Memory B cell (primary cell): ENCODE results near the gene ERC1.
A peak's percentile ranks its signal among the peaks of the same experiment; 100 is the strongest.
"Not testable (repeated sequence)": the region's sequence is repeated elsewhere in the genome, so short reads cannot be mapped to it uniquely, and the experiment has no call there.

Source experiments
- ATAC-seq: fragments of 150-1000 bp; cut with Tn5 transposase; 2 replicates; pipeline ENCODE4 v1.10.0; 2021; ENCODE audit warnings: low read depth, mild to moderate bottlenecking, moderate library complexity
- DNase-seq, 2 donors: peaks; one replicate each; pipeline ENCODE4 v3.0.0; 2022; ENCODE audit warnings: low spot score in 2 of 2
- H3K27ac Mint-ChIP-seq: one replicate; pipeline ENCODE4 v1.8.0; 2022; ENCODE audit warnings: mild to moderate bottlenecking, moderate library complexity, mixed read lengths
- H3K27me3 Mint-ChIP-seq: one replicate; pipeline ENCODE4 v1.8.0; 2022; ENCODE audit warnings: mixed read lengths
- H3K36me3 Mint-ChIP-seq: one replicate; pipeline ENCODE4 v1.8.0; 2022; ENCODE audit warnings: mild to moderate bottlenecking, mixed read lengths
- H3K4me1 Mint-ChIP-seq: one replicate; pipeline ENCODE4 v1.8.0; 2022; ENCODE audit warnings: mixed read lengths
- H3K4me3 Mint-ChIP-seq: one replicate; pipeline ENCODE4 v1.8.0; 2022; ENCODE audit warnings: mild to moderate bottlenecking, moderate library complexity, mixed read lengths
- H3K9me3 Mint-ChIP-seq: one replicate; pipeline ENCODE4 v1.8.0; 2022; ENCODE audit warnings: mixed read lengths

Gene ERC1

DNA sequence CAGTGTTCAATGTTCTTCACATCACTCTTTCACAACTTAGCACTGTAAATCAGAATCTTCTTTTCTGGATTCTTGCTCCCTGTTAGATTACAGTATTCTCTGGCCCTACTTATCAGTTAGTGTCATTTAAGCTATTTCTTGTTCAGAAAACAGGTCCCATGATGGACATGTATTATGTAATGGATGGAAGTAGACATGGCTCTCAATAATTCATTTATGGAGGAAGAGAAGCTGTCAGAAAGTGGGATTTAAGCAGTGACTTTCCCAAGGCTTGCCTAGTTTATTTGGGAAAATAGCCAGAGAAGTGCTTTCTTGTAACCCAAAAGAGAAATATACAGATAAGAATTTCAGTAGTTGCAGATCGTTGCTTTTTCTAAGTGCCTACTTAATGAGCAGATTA is 1.6 kb downstream of the ERC1 start:
- no peak for ATAC-seq
- no peaks in the 10 kb centered on the region for H3K27me3 Mint-ChIP-seq
- H3K27ac Mint-ChIP-seq, result no peak overlapping the region
- no peaks in the 10 kb centered on the region for H3K9me3 Mint-ChIP-seq
- H3K4me3 Mint-ChIP-seq, result no peak overlapping the region
- DNase-seq, result no peak
- H3K36me3 Mint-ChIP-seq, result no peaks in the 10 kb centered on the region
- H3K4me1 Mint-ChIP-seq, result peaks cover 27% of the 10 kb centered on the region

DNA sequence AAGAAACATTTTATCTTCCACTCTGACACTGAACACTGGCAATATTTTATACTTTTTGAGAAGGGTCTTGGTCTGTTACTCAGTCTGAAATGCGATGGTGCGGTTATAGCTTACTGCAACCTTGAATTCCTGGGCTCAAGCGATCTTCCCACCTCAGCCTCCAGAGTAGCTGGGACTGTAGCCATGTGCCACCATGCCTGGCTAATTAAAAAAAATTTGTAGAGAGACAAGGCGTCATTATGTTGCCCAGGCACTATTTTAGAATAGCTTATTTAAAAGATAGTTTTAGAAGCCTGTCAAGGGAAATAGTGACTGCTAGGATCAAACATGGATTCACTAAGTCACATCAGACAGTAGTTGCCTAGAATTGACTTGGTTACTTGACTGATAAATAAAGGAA is 5.9 kb downstream of the ERC1 start:
- H3K27ac Mint-ChIP-seq, result no peak overlapping the region
- peaks cover 27% of the 10 kb centered on the region for H3K4me1 Mint-ChIP-seq
- H3K9me3 Mint-ChIP-seq, result no peaks in the 10 kb centered on the region
- ATAC-seq (no peak), DNase-seq (no peak)
- no peaks in the 10 kb centered on the region for H3K27me3 Mint-ChIP-seq
- peaks cover 1% of the 10 kb centered on the region for H3K36me3 Mint-ChIP-seq
- H3K4me3 Mint-ChIP-seq, result no peak overlapping the region

DNA sequence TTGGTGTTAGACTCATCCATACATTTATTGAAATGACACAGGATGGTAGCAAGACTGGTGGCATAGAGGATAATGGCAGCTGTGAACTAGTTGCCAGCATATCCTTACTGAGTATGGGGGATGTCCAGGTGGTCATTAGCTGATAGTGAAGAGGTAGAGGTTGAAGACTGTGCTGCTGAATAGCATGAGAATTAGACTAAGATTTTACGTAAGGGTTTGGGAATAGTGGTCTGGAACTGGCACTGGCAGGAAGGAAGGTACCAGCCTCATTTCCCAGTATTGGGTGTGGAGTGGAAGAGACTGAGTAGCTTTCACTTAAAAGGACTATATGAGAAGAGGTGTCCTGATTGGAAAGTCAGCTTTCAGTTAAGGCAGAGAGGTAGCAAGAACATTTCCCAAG is 6.5 kb downstream of the ERC1 start:
- ATAC-seq (no peak), DNase-seq (no peak)
- Mint-ChIP-seq H3K27ac (no peak overlapping the region), H3K9me3 (no peaks in the 10 kb centered on the region), H3K4me1 (peaks cover 24% of the 10 kb centered on the region), H3K36me3 (peaks cover 1% of the 10 kb centered on the region), H3K27me3 (no peaks in the 10 kb centered on the region), H3K4me3 (no peak overlapping the region)

DNA sequence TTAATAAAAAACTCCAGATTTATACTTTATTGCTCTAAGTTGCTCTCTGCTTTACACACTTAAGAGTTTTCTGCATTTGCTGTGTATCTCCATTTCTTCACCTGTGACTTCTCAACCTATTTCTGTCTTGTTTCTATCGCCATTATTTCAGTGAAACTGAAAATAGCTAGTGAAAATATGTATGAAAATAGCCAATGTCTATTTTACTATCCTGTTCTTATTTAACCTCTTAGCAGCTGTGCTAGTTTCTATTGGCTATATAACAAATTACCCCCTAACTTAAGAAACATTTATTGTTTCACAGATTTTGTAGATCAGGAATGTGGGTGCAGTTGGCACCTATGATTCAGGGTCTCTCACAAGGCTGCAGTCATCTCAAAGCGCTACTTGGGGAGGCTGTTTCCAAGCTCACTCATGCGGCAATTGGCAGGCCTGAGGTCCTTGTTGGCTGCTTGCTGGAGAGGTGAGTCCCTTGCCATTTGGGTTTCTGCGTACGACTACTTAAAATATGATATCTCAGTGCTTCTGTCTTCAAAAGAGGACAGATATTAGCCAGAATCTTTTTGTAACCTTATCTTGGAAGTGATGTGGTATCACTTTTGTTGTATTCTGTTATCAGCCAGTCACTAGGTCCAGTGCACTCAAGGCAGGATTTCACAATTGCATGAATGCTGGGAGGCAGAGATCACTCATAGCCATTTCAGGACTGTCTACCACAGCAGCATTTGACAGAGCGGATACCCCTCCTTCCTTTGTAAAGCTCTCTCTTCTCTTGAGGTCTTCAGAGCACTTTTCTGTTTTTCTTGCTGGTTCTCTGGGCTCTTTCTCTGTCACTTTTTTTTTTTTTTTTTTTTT is 7.2 kb downstream of the ERC1 start:
- Mint-ChIP-seq H3K4me1 (peaks cover 21% of the 10 kb centered on the region), H3K27me3 (no peaks in the 10 kb centered on the region), H3K27ac (no peak overlapping the region), H3K4me3 (peak overlapping the region; percentile 1), H3K9me3 (no peaks in the 10 kb centered on the region), H3K36me3 (peaks cover 1% of the 10 kb centered on the region)
- no peak for ATAC-seq
- no peak for DNase-seq

DNA sequence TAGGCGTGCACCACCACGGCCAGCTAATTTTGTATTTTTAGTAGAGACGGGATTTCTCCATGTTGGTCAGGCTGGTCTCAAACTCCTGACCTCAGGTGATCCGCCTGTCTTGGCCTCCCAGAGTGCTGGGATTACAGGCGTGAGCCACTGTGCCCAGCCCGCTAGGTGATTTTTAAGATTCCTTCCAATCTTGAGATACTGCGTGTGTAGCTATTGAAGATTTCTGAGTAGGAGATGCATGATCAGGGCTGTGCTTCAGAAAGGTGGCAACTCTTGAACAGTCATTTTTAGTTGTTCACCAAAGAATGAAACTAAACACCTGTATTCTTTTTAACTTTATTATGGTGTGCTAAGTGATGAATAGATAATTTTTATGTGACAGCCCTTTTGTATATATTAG is 8.7 kb downstream of the ERC1 start:
- H3K27me3 Mint-ChIP-seq, ATAC-seq, H3K27ac Mint-ChIP-seq: not testable (repeated sequence)

DNA sequence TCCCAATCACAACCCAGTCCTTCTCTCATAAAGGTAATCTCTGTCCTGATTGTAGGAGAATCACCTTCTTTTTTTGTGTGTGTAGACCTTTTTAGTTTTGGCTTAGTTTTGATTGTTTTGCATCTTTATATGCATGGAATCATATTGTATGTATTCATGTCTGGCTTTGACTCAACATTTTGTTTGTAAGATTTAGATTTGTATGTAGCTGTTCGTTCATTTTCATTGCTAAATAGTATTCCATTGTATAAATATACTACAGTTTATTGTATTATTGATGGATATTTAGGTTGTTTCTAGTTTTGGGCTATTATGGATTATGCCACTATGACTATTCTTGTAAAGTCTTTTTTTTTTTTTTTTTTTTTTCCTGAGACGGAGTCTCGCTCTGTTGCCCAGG is 10.5 kb downstream of the ERC1 start:
- Mint-ChIP-seq H3K27ac (no peak overlapping the region), H3K4me1 (peaks cover 15% of the 10 kb centered on the region), H3K4me3 (no peak overlapping the region), H3K9me3 (no peaks in the 10 kb centered on the region), H3K27me3 (no peaks in the 10 kb centered on the region), H3K36me3 (peaks cover 1% of the 10 kb centered on the region)
- ATAC-seq (no peak), DNase-seq (no peak)

More for the DNA sequence above, 8.7 kb downstream of the ERC1 start:
- H3K4me1 Mint-ChIP-seq, result peaks cover 23% of the 10 kb centered on the region
- not testable (repeated sequence) for H3K36me3 Mint-ChIP-seq, H3K4me3 Mint-ChIP-seq, H3K9me3 Mint-ChIP-seq, DNase-seq

DNA sequence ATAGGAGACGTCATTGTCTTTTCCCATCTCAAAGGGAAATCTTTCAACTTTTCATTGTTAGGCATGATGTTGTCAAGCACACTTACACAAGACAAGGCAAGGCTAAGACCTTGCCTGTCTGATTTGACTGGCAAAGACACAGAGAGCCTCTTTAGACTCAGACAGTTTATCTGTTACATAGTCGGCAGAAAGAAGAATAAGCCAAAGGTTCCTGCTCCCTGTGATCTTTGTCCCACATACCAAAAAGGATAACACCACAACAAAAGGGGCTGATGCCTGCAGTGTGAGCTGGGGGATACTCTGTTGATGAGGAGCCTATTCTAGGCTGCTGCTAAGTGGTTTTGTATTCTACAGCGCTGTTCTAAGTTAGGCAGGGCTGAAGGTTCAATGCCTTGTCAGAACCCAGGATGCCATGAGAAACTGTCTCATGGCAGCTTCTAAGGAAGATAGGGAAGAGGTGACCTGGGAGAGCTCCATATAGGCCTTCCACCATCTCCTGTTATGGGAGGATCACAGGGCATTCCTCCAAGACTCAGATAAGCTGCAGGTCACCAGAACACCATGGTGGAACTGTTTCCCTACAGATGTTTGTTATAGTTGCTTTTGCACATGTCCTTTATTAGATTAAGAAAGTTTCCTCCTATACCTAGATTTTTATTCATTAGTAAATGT is 12.7 kb downstream of the ERC1 start:
- no peaks in the 10 kb centered on the region for H3K9me3 Mint-ChIP-seq
- no peak overlapping the region for H3K27ac Mint-ChIP-seq
- peaks cover 7% of the 10 kb centered on the region for H3K4me1 Mint-ChIP-seq
- H3K27me3 Mint-ChIP-seq, result no peaks in the 10 kb centered on the region
- H3K36me3 Mint-ChIP-seq, result peaks cover 1% of the 10 kb centered on the region
- ATAC-seq (no peak), DNase-seq (no peak)
- H3K4me3 Mint-ChIP-seq, result no peak overlapping the region

DNA sequence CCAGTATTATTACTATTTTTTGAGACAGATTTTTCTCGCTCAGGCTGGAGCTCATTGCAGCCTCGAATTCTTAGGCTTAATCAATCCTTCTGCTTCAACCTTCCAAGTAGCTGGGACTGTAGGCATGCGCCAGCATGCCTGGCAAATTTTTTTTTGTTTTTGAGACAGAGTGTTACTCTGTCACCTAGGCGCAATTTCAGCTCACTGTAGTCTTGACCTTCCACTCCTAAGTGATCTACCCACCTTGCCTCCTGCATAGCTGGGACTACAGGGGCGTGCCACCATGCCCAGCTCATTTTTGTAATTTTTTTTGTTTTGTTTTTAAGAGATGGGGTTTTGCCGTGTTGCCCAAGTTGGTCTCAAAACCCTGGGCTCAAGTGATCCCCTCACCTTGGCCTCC is 15.2 kb downstream of the ERC1 start:
- no peaks in the 10 kb centered on the region for H3K9me3 Mint-ChIP-seq
- peaks cover 3% of the 10 kb centered on the region for H3K36me3 Mint-ChIP-seq
- no peak overlapping the region for H3K4me3 Mint-ChIP-seq
- ATAC-seq (no peak), DNase-seq (no peak)
- H3K27ac Mint-ChIP-seq, result no peak overlapping the region
- H3K27me3 Mint-ChIP-seq, result no peaks in the 10 kb centered on the region
- H3K4me1 Mint-ChIP-seq, result peaks cover 4% of the 10 kb centered on the region

DNA sequence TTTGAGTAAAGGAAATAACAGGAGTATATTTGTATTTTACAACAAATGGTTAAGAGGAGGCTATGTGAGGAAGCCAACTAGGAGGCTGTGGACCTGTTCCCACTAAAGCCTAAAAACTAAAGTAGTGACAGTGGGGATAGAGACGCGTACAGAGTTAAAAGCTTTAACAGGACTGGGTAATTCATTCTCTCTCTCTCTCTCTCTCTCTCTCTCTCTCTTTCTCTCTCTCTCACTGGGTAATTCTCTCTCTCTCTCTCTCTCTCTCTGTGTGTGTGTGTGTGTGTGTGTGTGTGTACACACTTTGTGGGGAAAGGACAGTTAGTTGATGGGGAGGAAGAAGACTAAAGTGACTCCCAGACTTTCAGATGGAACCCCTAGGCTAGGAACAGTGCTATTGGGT is 16.3 kb downstream of the ERC1 start:
- Mint-ChIP-seq H3K27me3 (no peaks in the 10 kb centered on the region), H3K27ac (no peak overlapping the region), H3K4me3 (no peak overlapping the region), H3K9me3 (no peaks in the 10 kb centered on the region), H3K36me3 (peaks cover 2% of the 10 kb centered on the region), H3K4me1 (peaks cover 4% of the 10 kb centered on the region)
- no peak for DNase-seq
- ATAC-seq, result no peak

DNA sequence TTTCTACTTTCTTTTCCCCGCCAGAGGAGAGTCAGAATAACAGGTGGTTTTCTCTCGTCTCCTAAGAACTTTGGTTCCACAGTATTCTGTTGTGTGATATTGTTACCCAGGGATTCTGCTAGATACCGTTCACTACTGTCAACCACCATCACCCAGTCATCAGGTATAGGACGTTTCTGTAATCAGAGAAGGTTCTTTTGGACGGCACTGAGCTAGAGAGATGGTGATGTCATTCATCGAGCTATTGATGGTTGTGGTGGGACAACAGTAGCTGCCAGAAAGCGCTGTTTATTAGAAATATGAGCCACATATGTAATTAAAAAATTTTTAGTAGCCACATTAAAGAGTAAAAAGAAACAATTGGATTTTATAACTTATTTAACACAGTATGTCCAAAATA is 17.0 kb downstream of the ERC1 start:
- H3K9me3 Mint-ChIP-seq, result no peaks in the 10 kb centered on the region
- peaks cover 2% of the 10 kb centered on the region for H3K36me3 Mint-ChIP-seq
- H3K4me1 Mint-ChIP-seq, result peaks cover 4% of the 10 kb centered on the region
- H3K27me3 Mint-ChIP-seq, result no peaks in the 10 kb centered on the region
- ATAC-seq (no peak), DNase-seq (no peak)
- no peak overlapping the region for H3K4me3 Mint-ChIP-seq
- no peak overlapping the region for H3K27ac Mint-ChIP-seq

DNA sequence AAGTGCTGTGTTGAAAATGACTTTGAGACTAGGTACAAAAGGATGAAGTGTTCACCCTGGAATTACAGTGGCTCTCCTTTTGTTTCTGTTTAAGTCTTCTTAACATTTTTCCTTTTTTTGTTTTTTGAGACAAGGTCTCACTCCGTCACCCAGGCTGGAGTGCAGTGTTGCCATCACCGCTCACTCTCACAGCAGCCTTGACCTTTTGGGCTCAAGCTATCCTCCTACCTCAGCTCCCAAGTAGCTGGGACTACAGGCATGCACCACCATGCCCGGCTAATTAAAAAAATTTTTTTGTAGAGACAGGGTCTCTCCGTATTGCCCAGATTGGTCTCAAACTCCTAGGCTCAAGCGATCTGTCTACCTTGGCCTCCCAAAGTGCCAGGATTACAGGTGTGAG is 20.1 kb downstream of the ERC1 start:
- H3K36me3 Mint-ChIP-seq, result peaks cover 2% of the 10 kb centered on the region
- H3K27ac Mint-ChIP-seq, result no peak overlapping the region
- no peaks in the 10 kb centered on the region for H3K27me3 Mint-ChIP-seq
- H3K4me3 Mint-ChIP-seq, result no peak overlapping the region
- DNase-seq, result no peak
- H3K9me3 Mint-ChIP-seq, result no peaks in the 10 kb centered on the region
- peaks cover 2% of the 10 kb centered on the region for H3K4me1 Mint-ChIP-seq
- ATAC-seq, result no peak

DNA sequence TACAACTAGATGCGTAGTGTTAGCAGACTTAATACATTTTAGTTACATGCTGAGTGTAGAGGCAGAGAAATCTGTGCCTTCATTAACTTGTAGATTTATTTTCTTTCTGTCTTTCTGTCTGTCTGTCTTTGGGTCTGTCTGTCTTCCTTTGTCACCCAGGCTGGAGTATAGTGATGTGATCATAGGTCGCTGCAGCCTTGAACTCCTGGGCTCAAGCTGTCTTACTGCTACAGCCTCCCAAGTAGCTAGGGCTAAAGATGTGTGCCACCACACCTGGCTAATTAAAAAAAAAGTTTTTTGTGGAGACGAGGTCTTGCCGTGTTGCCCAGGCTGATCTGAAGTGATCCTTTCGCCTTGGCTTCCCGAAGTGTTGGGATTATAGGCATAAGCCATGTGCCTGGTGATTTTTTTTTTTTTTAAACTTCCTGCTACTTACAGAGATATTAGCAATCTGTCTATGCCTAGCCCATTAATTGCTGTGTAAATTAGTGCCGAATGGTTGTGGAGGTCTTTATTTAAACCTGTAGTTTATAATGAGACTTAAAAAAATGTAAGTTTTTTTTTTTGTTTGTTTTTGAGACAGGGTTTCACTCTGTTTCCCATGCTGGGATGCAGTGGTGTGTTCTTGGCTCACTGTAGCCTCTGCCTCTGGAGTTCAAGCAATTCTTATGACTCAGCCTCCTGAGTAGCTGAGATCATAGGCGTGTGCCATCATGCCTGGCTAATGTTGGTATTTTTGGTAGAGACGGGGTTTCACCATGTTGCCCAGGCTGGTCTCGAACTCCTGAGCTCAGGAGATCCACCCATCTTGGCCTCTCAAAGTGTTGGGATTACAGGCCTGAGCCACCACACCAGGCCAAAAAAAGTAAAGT is 22.8 kb downstream of the ERC1 start:
- Mint-ChIP-seq H3K36me3 (peaks cover 3% of the 10 kb centered on the region), H3K4me3 (no peak overlapping the region), H3K27me3 (no peaks in the 10 kb centered on the region), H3K4me1 (no peaks in the 10 kb centered on the region), H3K27ac (no peak overlapping the region), H3K9me3 (no peaks in the 10 kb centered on the region)
- ATAC-seq (no peak), DNase-seq (no peak)

DNA sequence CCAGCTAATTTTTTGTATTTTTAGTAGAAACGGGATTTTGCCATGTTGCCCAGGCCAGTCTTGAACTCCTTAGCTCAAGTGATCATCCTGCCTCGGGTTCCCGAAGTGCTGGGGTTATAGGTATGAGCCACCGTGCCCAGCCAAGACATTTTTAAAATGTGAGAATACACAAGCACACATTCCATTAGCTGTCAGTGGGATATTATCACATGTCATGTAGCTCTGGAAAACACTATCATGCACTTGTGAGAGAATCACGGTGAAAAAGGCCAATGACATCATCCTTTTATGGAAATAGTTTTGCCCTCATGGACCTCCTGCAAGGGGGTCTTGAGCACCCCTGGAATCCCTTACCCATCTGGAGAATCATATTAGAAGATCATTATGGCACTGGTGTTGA is 28.3 kb downstream of the ERC1 start:
- Mint-ChIP-seq H3K27me3 (no peaks in the 10 kb centered on the region), H3K36me3 (peaks cover 19% of the 10 kb centered on the region), H3K4me1 (peaks cover 2% of the 10 kb centered on the region), H3K9me3 (peaks cover 6% of the 10 kb centered on the region), H3K27ac (no peak overlapping the region), H3K4me3 (no peak overlapping the region)
- ATAC-seq (no peak), DNase-seq (no peak)

DNA sequence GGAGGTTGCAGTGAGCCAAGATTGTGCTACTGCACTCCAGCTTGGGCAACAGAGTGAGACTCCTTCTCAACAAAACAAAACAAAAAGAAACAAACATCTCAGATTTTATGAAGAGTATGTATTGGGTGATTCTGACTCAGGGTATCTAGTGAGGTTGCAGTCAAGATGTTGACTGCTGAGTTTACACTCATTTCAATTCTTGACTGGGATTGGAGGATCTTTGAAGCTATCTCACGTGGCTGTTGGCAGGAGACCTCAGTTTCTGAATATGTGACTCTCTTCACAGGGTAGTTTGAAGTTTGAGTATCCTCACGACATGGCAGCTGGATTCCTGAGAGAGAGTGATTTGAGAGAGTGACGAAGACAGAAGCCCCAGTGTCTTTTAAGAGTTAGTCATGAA is 29.4 kb downstream of the ERC1 start:
- Mint-ChIP-seq H3K36me3 (peaks cover 19% of the 10 kb centered on the region), H3K27ac (no peak overlapping the region), H3K4me3 (no peak overlapping the region), H3K4me1 (peaks cover 2% of the 10 kb centered on the region), H3K9me3 (peaks cover 6% of the 10 kb centered on the region), H3K27me3 (no peaks in the 10 kb centered on the region)
- DNase-seq (no peak), ATAC-seq (no peak)
